GM19193 (cell line): ENCODE data around the gene FHOD3.

Source experiments
- POLR2A ChIP-seq: IDR thresholded peaks from 4 replicates; pipeline ENCODE4 v1.6.1; 2011; ENCODE audit not compliant: insufficient read depth, insufficient read length; ENCODE audit errors: extremely low read depth

The FHOD3 gene

DNA sequence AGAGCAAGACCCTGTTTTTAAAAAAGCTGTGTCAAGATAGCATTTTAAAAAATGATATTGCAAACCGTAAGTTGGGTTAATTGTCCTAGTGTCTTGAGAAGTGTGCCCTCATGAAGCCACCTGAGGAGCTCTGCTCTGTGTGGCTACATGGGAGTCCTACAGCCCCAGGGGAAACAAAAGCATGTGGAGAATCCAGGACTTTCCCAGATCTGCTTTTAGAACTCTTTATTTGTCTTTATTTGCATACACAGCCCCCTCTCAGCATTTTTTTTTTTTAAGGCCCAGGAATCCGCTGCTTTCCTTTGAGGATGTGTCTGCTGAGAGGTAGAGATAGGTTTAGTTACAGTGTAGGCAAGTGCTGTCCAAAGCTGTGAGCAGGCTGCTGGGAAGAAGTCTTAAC, 219.2 kb downstream of the FHOD3 start:
- no peak for TF ChIP-seq POLR2A

DNA sequence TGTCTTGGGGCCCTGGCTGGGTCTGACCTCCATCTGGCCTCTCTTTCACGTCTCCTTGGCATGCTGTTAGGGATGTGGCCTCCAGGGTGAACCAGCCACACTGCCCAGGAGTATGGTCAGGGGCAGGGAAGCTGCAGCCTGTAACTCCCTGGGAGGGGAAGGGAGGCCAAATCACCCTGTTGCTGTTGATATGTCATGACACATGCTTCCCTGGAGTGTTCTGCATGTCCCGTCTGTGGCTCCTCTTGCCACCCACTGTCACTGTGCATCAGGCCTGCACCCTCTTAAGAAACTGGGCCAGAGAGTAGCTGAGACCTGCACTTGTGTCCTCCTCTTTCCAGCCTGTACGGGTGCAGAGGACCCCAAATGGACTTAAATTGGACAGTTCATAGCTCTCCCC, 221.3 kb downstream of the FHOD3 start:
- no peak for TF ChIP-seq POLR2A

DNA sequence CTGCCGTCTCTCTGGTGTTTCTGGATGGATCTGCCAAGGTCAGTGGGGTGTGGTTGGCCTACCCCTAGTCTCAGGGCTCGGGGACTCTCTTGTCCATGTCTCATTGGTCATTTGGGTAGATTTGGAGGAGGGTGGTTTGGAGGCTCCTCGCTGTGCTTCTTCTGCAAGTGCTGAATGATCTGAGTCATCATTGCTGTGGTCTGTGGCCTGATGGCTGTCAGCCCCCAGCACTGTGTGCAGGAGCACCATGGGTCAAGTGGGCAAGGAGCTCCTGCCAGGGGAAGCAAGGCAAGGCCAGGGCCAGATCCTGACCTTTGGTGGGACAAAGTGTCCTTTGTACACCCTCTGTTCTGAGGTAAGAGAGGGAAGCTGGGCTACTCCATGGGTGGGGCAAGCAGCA, 221.8 kb downstream of the FHOD3 start:
- no peak for TF ChIP-seq POLR2A

GRCh38 chr18:36522509-36522908, 225.0 kb downstream of the FHOD3 start:
- TF ChIP-seq POLR2A = no peak

- no peak for TF ChIP-seq POLR2A
These were observed 228.4 kb downstream of the FHOD3 start for GRCh38 chr18:36525913-36526312.

DNA sequence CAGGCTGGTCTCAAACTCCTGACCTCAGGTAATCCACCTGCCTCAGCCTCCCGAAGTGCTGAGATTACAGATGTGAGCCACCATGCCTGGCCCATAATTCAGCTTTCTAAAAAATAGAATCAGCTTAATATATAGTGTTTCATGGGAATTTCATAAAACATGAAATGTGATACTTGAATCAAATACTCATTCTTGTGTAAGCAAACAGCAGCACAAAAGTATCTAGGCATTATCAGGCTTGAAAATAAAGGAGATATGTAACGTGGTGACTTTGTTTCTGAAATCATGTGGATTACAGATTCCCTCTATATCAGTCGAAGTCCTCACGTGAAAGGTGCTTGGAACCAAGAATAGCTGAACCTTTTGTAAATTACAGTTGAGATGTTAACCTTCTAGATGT, 229.1 kb downstream of the FHOD3 start:
- no peak for TF ChIP-seq POLR2A

DNA sequence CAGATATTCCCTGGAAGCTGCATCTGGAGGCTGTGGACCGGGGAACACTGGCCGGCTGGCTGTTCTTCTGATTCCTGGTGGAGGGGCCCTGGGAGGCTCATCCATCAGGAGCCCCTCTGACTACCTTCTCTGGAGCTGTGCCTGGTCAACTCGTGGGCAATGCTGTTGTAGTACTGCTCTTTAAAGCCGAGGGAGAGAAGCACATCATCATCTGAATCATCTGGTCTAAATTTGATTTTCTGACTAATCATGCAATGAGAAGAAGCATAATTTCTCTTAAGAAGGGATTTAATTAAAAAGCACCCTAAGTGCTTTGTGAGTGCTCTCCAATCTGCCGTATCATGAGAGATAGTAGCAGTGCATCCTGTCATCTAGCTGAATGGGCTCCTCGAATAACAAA, 229.5 kb downstream of the FHOD3 start:
- no peak for TF ChIP-seq POLR2A

- no peak for TF ChIP-seq POLR2A
These were observed 230.4 kb downstream of the FHOD3 start for GRCh38 chr18:36527740-36528455.

GRCh38 chr18:36529747-36530146, 232.2 kb downstream of the FHOD3 start:
- no peak for TF ChIP-seq POLR2A

DNA sequence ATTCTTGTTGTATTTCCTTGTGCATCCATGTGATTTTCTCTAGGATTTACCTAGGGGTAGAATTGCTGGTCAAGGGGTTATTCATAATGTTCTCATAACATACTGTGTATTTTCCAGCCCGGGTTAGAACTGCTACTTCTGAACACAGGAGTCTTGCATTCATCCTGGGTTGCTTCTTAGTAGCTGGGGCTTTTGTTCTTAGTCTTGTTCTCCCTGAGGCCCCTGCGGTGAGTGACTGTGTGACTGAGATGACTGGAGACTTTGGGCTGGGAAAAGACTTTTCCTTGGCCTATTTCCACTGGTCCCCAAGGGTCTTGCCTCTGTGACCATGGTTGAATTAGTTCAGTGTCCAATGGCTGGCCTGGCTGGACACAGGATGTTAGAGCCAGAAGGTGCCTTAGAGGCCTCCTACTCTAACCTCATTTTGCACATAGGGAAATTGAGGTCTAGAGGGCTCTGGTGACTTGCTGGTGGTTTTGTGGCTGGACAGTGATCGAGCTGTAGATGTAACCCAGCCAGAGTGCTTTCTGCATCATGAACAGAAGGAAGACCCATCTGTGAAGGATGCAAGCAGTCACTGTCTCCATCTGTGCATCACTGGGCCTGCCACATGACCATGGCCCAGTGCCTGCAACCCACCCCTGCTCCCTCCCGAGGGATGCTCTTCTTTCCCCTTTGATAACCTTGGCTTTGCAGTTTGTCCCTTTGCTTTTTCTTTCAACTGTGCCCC, 233.3 kb downstream of the FHOD3 start:
- TF ChIP-seq POLR2A = no peak

GRCh38 chr18:36531636-36532035, 234.1 kb downstream of the FHOD3 start:
- TF ChIP-seq POLR2A = no peak

GRCh38 chr18:36532394-36532793, 234.9 kb downstream of the FHOD3 start:
- no peak for TF ChIP-seq POLR2A

GRCh38 chr18:36532815-36533214, 235.3 kb downstream of the FHOD3 start:
- no peak for TF ChIP-seq POLR2A

DNA sequence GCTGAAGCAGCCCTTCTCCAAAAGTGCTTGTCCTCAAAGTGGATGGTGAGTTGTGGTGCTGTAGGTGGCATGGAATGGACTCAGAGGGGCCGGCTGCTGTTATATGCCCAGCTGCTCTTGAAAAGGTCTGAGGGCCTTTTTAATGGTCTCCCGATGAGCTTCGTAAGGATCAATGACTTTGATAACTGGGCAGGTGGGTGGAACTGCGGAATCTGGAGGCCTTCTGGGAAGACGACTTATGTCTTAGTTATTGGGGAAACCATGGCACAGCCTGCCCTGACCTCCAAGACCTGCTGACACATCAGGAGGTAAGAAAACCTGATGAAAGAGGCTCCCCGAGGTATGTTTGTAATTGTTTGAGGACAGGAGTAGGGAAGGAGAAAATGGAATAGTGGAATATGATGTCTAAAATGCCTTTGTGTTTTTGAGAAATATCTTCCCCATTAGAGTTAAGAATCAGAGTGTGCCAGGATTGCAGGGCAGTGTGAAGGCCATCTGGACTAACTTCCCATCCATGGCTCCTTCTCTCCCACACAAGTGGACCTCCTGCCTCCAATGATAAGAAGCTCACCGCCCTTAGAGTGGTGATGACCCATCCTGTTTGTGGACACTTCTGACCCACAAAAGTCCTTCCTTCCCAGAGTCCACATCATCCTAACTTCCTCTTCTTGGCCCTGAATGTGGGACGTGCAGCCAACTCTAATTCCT, 236.1 kb downstream of the FHOD3 start:
- no peak for TF ChIP-seq POLR2A

DNA sequence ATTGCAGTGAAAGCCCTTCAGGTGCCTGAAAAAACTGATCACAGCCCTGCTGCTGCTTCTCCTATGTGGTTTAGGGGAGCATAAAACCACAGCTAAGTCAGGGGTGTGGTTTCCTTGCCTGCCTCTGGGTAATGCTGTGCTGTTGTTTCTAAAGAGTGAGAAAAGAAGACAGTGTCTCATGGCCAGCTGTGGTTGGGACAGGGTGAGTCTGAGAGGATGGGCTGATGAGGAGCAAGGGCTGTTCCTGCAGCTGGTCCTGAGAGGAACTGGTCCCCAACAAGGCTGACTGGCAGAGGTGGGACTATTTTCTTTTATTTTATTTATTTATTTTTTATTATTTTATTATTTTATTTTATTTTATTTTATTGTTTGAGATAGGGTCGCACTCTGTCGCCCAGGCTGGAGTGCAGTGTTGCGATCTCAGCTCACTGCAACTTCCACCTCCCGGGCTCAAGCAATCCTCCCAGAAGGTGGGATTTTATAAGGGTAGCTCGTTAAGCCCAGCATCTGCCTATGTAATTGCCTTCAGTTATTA, 236.7 kb downstream of the FHOD3 start:
- no peak for TF ChIP-seq POLR2A
